Measurements from ENCODE around the gene IER2. TPM values are rescaled to one million over a fixed set of nuclear protein-coding genes. Genes with fewer than 3 reads are reported as not detected.

Gene IER2
- total and polyA plus RNA-seq, 2 donors (not counting 3 experiments of a cell fraction or from before 2014, with no cell fraction given), result 60.6 to 81.6 TPM

DNA sequence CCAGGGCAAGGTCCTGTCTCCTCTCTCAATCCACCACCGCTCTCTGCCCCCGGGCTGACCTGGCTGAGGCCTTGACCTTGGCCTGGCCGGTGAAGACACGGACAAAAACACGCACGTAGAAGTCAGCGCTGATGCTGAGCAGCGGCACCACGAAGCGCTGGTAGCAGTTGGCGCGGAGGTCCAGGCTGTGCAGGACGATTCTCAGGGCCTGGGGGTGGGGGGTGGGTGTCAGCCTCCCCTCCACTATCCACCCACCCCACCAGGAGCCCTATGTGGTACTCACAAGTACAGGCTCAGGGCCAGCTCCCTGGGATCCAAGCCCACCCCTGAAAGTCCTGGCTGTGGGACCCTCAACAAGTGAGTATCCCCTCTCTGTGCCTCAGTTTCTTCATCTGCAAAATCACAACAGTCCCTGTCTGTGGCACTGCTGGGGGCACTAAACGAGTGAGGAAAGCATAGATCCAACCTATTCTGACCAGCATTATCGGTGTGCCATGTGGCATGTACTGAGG is 40.1 kb upstream of the IER2 start:
- TF ChIP-seq CTCF (IDR thresholded peaks at IDR 0.05; ENCODE audit: extremely low read depth in 1 of 2, insufficient read depth in 1 of 2, low read depth in 1 of 2, low read length in 2 of 2), result no peak
- H3K27me3 ChIP-seq (ENCODE audit: control insufficient read depth in 2 of 2, insufficient read depth in 2 of 2, low read length in 2 of 2), result no peaks in the 10 kb centered on the region
- H3K79me2 ChIP-seq (ENCODE audit: control insufficient read depth, insufficient read depth, low read length), result peaks cover 2% of the 10 kb centered on the region
- no peak overlapping the region for H3K4me3 ChIP-seq (replicated peaks in 1 of 3; ENCODE audit: insufficient read depth in 1 of 3, low read depth in 1 of 3, low read length in 3 of 3)
- no peak overlapping the region for H3K9ac ChIP-seq (replicated peaks; ENCODE audit: extremely low read depth, insufficient read depth, low read length)
- H3K4me1 ChIP-seq (ENCODE audit: control insufficient read depth, extremely low read depth, insufficient read depth, low read length), result peaks cover under 1% of the 10 kb centered on the region
- no TSS peak for BruUV-seq (replicated peaks)
- intact Hi-C loops (cut with micrococcal nuclease), result no loop called here
- no peak overlapping the region for H3K27ac ChIP-seq (ENCODE audit: insufficient read depth, low read depth, low read length)
- dilution Hi-C loops (cut with MboI; ENCODE audit: extremely low pct_ligation_motif_present, low sequenced_read_pairs), result no loop called here
- no peak overlapping the region for H3K4me2 ChIP-seq (ENCODE audit: insufficient read depth, low read length)
- DNase-seq (ENCODE audit: low read depth, low spot score) (no peak), FAIRE-seq (no peak)
- no peaks in the 10 kb centered on the region for H4K20me1 ChIP-seq (replicated peaks; ENCODE audit: control insufficient read depth, extremely low read depth, insufficient read depth, low read length)
- CTCF ChIA-PET, result no interaction called here
- POLR2A ChIA-PET, result no interaction called here
- H3K36me3 ChIP-seq (ENCODE audit: control insufficient read depth in 2 of 2, extremely low read depth in 1 of 2, insufficient read depth in 2 of 2, low read length in 2 of 2), result peaks cover 0 to 19% of the 10 kb centered on the region in 2 experiments
- no peaks in the 10 kb centered on the region for H3K9me3 ChIP-seq (replicated peaks; ENCODE audit: control insufficient read depth, insufficient read depth, low read length)
- H2AFZ ChIP-seq (ENCODE audit: low read depth, low read length), result no peak overlapping the region
- H3K9me1 ChIP-seq (replicated peaks; ENCODE audit: control insufficient read depth, extremely low read depth, insufficient read depth, low read length), result no peaks in the 10 kb centered on the region

DNA sequence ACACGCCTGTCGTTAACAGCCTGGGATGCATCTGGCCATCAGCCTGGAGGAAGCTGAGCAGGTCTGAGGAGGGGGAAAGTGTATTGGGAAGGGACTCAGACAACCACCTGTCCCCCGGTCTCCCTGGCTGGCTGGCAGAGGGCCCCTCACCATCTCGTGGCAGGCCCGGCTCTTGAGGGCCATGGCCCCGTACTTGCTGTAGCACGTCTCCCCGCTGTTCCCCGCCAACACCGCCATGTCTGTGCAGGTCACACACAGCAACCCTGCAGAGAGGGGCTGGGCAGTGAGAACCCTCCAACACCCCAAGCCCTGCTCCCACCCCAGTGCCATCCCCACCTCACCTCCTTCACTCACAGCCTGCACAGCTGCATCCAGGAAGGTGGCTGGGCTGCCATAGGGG is 37.7 kb upstream of the IER2 start:
- dilution Hi-C loops (cut with MboI; ENCODE audit: extremely low pct_ligation_motif_present, low sequenced_read_pairs) (no loop called here), intact Hi-C loops (cut with micrococcal nuclease) (no loop called here)
- DNase-seq (ENCODE audit: low read depth, low spot score) (no peak), FAIRE-seq (no peak)
- Histone ChIP-seq H3K4me3 (replicated peaks in 1 of 3; ENCODE audit: insufficient read depth in 1 of 3, low read depth in 1 of 3, low read length in 3 of 3) (no peak overlapping the region), H3K4me1 (ENCODE audit: control insufficient read depth, extremely low read depth, insufficient read depth, low read length) (peaks cover 5% of the 10 kb centered on the region), H3K9ac (replicated peaks; ENCODE audit: extremely low read depth, insufficient read depth, low read length) (no peak overlapping the region), H3K27me3 (ENCODE audit: control insufficient read depth in 2 of 2, insufficient read depth in 2 of 2, low read length in 2 of 2) (no peaks in the 10 kb centered on the region), H3K27ac (ENCODE audit: insufficient read depth, low read depth, low read length) (no peak overlapping the region), H3K9me1 (replicated peaks; ENCODE audit: control insufficient read depth, extremely low read depth, insufficient read depth, low read length) (no peaks in the 10 kb centered on the region), H3K36me3 (ENCODE audit: control insufficient read depth in 2 of 2, extremely low read depth in 1 of 2, insufficient read depth in 2 of 2, low read length in 2 of 2) (peaks cover 0 to 15% of the 10 kb centered on the region in 2 experiments), H3K4me2 (ENCODE audit: insufficient read depth, low read length) (no peak overlapping the region), H4K20me1 (replicated peaks; ENCODE audit: control insufficient read depth, extremely low read depth, insufficient read depth, low read length) (no peaks in the 10 kb centered on the region), H3K9me3 (replicated peaks; ENCODE audit: control insufficient read depth, insufficient read depth, low read length) (no peaks in the 10 kb centered on the region), H3K79me2 (ENCODE audit: control insufficient read depth, insufficient read depth, low read length) (peaks cover 15% of the 10 kb centered on the region), H2AFZ (ENCODE audit: low read depth, low read length) (no peak overlapping the region)
- BruUV-seq (replicated peaks), result no TSS peak
- no peak for TF ChIP-seq JUN (IDR thresholded peaks at IDR 0.05; ENCODE audit: borderline replicate concordance, insufficient read depth, insufficient read length, low read depth)
- no peak for TF ChIP-seq POLR2A (IDR thresholded peaks at IDR 0.05; ENCODE audit: low read depth, low read length)
- no peak for TF ChIP-seq FOS (IDR thresholded peaks at IDR 0.05; ENCODE audit: borderline replicate concordance, insufficient read depth, low read length)
- TF ChIP-seq, protein P1, sequence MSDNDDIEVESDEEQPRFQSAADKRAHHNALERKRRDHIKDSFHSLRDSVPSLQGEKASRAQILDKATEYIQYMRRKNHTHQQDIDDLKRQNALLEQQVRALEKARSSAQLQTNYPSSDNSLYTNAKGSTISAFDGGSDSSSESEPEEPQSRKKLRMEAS (IDR thresholded peaks at IDR 0.05; ENCODE audit: insufficient read depth, insufficient read length), result no peak
- TF ChIP-seq EZH2 (IDR thresholded peaks at IDR 0.05; ENCODE audit: borderline replicate concordance, low read depth, low read length, severe bottlenecking), result no peak
- TF ChIP-seq MYC (IDR thresholded peaks at IDR 0.05; ENCODE audit: low read depth, low read length), result no peak
- no peak for TF ChIP-seq GATA2 (IDR thresholded peaks at IDR 0.05; ENCODE audit: insufficient read depth, insufficient read length, low read depth, low read length)
- TF ChIP-seq CTCF (IDR thresholded peaks at IDR 0.05; ENCODE audit: extremely low read depth in 1 of 2, insufficient read depth in 1 of 2, low read depth in 1 of 2, low read length in 2 of 2), result no peak
- TF ChIP-seq POLR2AphosphoS5 (IDR thresholded peaks at IDR 0.05; ENCODE audit: insufficient read depth, low read depth, low read length), result no peak
- POLR2A ChIA-PET, result no interaction called here
- CTCF ChIA-PET, result interaction anchor here (0.6 kb wide), 1 partner anchor 11 kb away, joined by 3 read pairs; no protein-coding TSS in a partner anchor

Measured in endothelial cell of umbilical vein (primary cell).